ENCODE measurements around the gene TAC3.

Gene TAC3

DNA sequence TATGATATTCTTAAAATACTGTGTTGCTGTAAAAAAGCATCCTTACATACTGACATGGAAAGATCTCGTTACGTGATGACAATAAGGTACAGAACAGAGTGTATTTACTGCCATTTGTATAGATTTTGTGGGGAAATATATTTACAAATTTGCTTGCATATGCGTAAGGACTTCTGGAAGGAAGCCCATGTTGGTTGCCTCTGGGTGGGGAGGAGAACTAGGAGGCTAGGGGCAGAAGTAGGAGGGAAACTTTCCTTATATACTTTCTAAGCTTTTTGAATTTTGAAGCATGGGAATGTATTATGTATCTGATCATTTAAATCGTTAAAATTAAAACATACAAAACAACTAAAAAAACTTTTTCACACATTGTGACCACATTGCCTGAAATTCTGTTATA is 23.9 kb upstream of the TAC3 start (continued):
- TF ChIP-seq, protein P1, sequence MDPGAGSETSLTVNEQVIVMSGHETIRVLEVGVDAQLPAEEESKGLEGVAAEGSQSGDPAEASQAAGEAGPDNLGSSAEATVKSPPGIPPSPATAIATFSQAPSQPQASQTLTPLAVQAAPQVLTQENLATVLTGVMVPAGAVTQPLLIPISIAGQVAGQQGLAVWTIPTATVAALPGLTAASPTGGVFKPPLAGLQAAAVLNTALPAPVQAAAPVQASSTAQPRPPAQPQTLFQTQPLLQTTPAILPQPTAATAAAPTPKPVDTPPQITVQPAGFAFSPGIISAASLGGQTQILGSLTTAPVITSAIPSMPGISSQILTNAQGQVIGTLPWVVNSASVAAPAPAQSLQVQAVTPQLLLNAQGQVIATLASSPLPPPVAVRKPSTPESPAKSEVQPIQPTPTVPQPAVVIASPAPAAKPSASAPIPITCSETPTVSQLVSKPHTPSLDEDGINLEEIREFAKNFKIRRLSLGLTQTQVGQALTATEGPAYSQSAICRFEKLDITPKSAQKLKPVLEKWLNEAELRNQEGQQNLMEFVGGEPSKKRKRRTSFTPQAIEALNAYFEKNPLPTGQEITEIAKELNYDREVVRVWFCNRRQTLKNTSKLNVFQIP (CRISPR knock-in tag; IDR thresholded peaks at IDR 0.05; ENCODE audit: borderline replicate concordance, low read depth), result no peak
- TF ChIP-seq GLIS3 (CRISPR knock-in tag; IDR thresholded peaks at IDR 0.05) (no peak), ZFP3 (CRISPR knock-in tag; IDR thresholded peaks at IDR 0.05) (no peak), ISL1 (CRISPR knock-in tag; IDR thresholded peaks at IDR 0.05) (no peak), SNAI2 (CRISPR knock-in tag; IDR thresholded peaks at IDR 0.05) (no peak), ESRRG (CRISPR knock-in tag; IDR thresholded peaks at IDR 0.05) (no peak), ZNF70 (CRISPR knock-in tag; IDR thresholded peaks at IDR 0.05) (no peak), OSR1 (CRISPR knock-in tag; IDR thresholded peaks at IDR 0.05) (no peak), TCF4 (CRISPR knock-in tag; IDR thresholded peaks at IDR 0.05; ENCODE audit: borderline replicate concordance) (no peak)
- TF ChIP-seq, protein P2, sequence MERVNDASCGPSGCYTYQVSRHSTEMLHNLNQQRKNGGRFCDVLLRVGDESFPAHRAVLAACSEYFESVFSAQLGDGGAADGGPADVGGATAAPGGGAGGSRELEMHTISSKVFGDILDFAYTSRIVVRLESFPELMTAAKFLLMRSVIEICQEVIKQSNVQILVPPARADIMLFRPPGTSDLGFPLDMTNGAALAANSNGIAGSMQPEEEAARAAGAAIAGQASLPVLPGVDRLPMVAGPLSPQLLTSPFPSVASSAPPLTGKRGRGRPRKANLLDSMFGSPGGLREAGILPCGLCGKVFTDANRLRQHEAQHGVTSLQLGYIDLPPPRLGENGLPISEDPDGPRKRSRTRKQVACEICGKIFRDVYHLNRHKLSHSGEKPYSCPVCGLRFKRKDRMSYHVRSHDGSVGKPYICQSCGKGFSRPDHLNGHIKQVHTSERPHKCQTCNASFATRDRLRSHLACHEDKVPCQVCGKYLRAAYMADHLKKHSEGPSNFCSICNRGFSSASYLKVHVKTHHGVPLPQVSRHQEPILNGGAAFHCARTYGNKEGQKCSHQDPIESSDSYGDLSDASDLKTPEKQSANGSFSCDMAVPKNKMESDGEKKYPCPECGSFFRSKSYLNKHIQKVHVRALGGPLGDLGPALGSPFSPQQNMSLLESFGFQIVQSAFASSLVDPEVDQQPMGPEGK (CRISPR knock-in tag; IDR thresholded peaks at IDR 0.05; ENCODE audit: borderline replicate concordance), result no peak

DNA sequence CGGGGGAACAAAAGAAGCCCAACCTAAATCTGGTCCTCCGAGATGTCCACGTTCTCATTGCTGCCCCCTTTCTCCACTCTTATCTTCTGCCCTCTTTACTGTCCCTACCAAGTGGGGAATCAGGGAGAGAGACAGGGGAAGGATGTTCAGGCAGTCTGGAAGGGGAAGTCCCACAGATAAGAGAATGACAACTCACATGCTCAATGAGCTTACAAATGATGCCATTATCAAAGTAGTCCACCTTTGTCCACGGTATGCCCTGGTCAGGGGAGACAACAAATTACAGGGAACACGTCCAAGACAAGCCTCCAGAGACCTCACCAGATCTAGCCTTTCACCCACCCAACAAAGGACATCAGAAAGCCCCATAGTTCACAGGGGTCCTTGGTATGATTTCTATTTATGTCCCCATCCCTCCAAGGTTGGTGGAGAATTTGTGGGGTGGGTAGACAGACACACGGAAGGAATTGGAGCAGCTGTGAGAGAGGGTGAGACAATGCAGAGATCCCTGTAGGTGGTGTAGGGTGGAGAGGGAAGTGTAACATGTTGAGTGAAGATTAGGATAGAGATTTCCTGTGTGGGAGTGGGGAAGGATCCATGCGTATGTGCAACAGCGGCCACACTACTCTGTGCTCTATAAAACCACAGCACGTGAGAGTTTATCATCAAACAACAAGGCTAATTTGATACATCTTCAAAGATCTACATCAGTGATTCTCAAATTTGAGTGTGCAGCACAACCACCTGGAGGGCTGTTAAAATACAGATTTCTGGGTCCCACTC is 22.9 kb upstream of the TAC3 start:
- TF ChIP-seq, protein P2 (CRISPR knock-in tag; IDR thresholded peaks at IDR 0.05; ENCODE audit: borderline replicate concordance), result no peak
- TF ChIP-seq ESRRG (CRISPR knock-in tag; IDR thresholded peaks at IDR 0.05) (no peak), BACH2 (CRISPR knock-in tag; IDR thresholded peaks at IDR 0.05; ENCODE audit: borderline replicate concordance) (no peak)
- ATAC-seq, result no peak

DNA sequence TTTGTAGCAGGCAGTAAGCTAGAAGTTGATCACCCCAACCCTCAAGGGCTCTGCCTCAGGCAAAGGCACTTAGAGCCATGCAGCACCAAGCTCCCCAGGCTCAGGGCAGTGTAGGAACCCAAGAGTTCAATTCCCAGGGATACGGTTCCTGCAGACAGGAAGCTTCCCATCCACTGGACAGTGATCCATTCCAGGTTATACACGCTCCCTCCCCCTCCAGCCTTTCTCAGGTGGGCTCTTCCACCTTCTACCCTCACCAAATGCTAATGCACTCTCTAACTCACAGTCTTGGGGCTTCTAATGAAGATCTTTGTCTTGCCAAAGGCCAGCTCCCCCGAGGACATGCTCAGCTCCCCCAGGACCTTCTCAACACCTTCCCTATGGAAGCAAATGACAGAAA is 20.9 kb upstream of the TAC3 start:
- no peak for ATAC-seq
- TF ChIP-seq ZNF565 (CRISPR knock-in tag; conservative IDR thresholded peaks at IDR 0.05; ENCODE audit: low read depth) (no peak), TCF4 (CRISPR knock-in tag; IDR thresholded peaks at IDR 0.05; ENCODE audit: borderline replicate concordance) (no peak)

DNA sequence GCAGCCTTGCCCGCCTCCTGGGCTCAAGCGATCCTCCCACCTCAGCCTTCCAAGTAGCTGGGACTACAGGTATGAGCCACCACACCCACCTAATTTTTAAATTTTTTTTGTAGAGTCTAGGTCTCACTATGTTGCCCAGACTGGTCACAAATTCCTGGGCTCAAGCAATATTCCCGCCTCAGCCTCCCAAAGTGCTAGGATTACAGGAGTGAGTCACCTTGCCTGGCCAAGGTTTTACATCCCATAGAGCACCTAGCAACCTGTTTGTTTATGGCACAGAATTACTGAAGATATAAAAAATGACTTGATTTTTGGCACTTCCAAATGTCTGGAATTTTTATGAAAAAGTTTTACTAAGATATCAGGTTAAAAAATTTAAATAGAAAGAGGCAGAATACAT is 17.1 kb upstream of the TAC3 start:
- no peak for TF ChIP-seq ZFP3 (CRISPR knock-in tag; IDR thresholded peaks at IDR 0.05)
- TF ChIP-seq BACH2 (CRISPR knock-in tag; IDR thresholded peaks at IDR 0.05; ENCODE audit: borderline replicate concordance), result no peak
- TF ChIP-seq, protein P3, sequence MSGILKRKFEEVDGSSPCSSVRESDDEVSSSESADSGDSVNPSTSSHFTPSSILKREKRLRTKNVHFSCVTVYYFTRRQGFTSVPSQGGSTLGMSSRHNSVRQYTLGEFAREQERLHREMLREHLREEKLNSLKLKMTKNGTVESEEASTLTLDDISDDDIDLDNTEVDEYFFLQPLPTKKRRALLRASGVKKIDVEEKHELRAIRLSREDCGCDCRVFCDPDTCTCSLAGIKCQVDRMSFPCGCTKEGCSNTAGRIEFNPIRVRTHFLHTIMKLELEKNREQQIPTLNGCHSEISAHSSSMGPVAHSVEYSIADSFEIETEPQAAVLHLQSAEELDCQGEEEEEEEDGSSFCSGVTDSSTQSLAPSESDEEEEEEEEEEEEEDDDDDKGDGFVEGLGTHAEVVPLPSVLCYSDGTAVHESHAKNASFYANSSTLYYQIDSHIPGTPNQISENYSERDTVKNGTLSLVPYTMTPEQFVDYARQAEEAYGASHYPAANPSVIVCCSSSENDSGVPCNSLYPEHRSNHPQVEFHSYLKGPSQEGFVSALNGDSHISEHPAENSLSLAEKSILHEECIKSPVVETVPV (CRISPR knock-in tag; IDR thresholded peaks at IDR 0.05), result no peak
- TF ChIP-seq ZNF8 (CRISPR knock-in tag; IDR thresholded peaks at IDR 0.05), result no peak
- TF ChIP-seq, protein P1 (CRISPR knock-in tag; IDR thresholded peaks at IDR 0.05; ENCODE audit: borderline replicate concordance, low read depth), result no peak
- TF ChIP-seq, protein P4, sequence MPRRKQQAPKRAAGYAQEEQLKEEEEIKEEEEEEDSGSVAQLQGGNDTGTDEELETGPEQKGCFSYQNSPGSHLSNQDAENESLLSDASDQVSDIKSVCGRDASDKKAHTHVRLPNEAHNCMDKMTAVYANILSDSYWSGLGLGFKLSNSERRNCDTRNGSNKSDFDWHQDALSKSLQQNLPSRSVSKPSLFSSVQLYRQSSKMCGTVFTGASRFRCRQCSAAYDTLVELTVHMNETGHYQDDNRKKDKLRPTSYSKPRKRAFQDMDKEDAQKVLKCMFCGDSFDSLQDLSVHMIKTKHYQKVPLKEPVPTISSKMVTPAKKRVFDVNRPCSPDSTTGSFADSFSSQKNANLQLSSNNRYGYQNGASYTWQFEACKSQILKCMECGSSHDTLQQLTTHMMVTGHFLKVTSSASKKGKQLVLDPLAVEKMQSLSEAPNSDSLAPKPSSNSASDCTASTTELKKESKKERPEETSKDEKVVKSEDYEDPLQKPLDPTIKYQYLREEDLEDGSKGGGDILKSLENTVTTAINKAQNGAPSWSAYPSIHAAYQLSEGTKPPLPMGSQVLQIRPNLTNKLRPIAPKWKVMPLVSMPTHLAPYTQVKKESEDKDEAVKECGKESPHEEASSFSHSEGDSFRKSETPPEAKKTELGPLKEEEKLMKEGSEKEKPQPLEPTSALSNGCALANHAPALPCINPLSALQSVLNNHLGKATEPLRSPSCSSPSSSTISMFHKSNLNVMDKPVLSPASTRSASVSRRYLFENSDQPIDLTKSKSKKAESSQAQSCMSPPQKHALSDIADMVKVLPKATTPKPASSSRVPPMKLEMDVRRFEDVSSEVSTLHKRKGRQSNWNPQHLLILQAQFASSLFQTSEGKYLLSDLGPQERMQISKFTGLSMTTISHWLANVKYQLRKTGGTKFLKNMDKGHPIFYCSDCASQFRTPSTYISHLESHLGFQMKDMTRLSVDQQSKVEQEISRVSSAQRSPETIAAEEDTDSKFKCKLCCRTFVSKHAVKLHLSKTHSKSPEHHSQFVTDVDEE (CRISPR knock-in tag; IDR thresholded peaks at IDR 0.05), result no peak
- peak; percentile 34; the same call in 1 of the 3 replicates for ATAC-seq

Measured in SK-N-SH treated with all-trans-retinoic acid at 6 μM for 48 hours (cell line).